Measurements from ENCODE around the gene GPR108. TPM values are rescaled to one million over a fixed set of nuclear protein-coding genes. Genes with fewer than 3 reads are reported as not detected.
A peak's percentile ranks its signal among the peaks of the same experiment; 100 is the strongest.

Gene GPR108
- total and polyA plus RNA-seq, 2 of the 13 experiments (the other 11 are each of a cell fraction or from before 2014, with no cell fraction given) = 36.4 to 63.0 TPM

GRCh38 chr19:6723108-6723618, 14.2 kb downstream of the GPR108 start (continued):
- no peak for TF ChIP-seq MXD3 (CRISPR knock-in tag; IDR thresholded peaks at IDR 0.05)
- no peak for TF ChIP-seq POLR2A (IDR thresholded peaks at IDR 0.05; ENCODE audit: insufficient read depth in 1 of 2, low read depth in 2 of 2, low read length in 2 of 2)
- TF ChIP-seq MTF2 (CRISPR knock-in tag; IDR thresholded peaks at IDR 0.05; ENCODE audit: borderline replicate concordance) = no peak
- no peak for TF ChIP-seq ZNF235 (CRISPR knock-in tag; IDR thresholded peaks at IDR 0.05; ENCODE audit: borderline replicate concordance)
- TF ChIP-seq KDM3A (CRISPR knock-in tag; IDR thresholded peaks at IDR 0.05; ENCODE audit: low read depth) = peak; percentile 59; the same call in 1 of the 2 replicates
- no peak for TF ChIP-seq DBP (CRISPR knock-in tag; IDR thresholded peaks at IDR 0.05; ENCODE audit: not compliant biosample characterization)
- no peak for TF ChIP-seq PAWR (CRISPR knock-in tag; IDR thresholded peaks at IDR 0.05; ENCODE audit: borderline replicate concordance)
- no peak for TF ChIP-seq GTF2F1 (IDR thresholded peaks at IDR 0.05; ENCODE audit: low read length)
- no peak for TF ChIP-seq MAF1 (CRISPR knock-in tag; IDR thresholded peaks at IDR 0.05; ENCODE audit: borderline replicate concordance)
- no peak for TF ChIP-seq CSRNP2 (CRISPR knock-in tag; conservative IDR thresholded peaks at IDR 0.05; ENCODE audit: low read depth)
- TF ChIP-seq ZNF234 (CRISPR knock-in tag; conservative IDR thresholded peaks at IDR 0.05) = no peak
- TF ChIP-seq TFAP4 (IDR thresholded peaks at IDR 0.05; ENCODE audit: borderline replicate concordance, low read depth) = peak; percentile 9; the same call in 1 of the 2 replicates
- TF ChIP-seq EZH2 (conservative IDR thresholded peaks at IDR 0.05; ENCODE audit: low read depth, low read length) = no peak
- no peak for TF ChIP-seq ZNF101 (CRISPR knock-in tag; IDR thresholded peaks at IDR 0.05; ENCODE audit: borderline replicate concordance, low read depth)
- TF ChIP-seq TCF7L2 (IDR thresholded peaks at IDR 0.05; ENCODE audit: low read depth, low read length) = no peak
- peak; percentile 64; the same call in 1 of the 2 replicates for TF ChIP-seq ZNF609 (CRISPR knock-in tag; IDR thresholded peaks at IDR 0.05; ENCODE audit: borderline replicate concordance)
- 0 out of 2 replicates have a peak, but pooled peaks have one; percentile 32 for TF ChIP-seq AKAP8 (CRISPR knock-in tag; IDR thresholded peaks at IDR 0.05)
- no peak for TF ChIP-seq ZNF550 (CRISPR knock-in tag; IDR thresholded peaks at IDR 0.05; ENCODE audit: borderline replicate concordance)
- no peak for TF ChIP-seq ZNF589 (CRISPR knock-in tag; conservative IDR thresholded peaks at IDR 0.05)
- TF ChIP-seq ZNF430 (CRISPR knock-in tag; IDR thresholded peaks at IDR 0.05) = peak; percentile 83; the same call in 1 of the 2 replicates
- no peak for TF ChIP-seq SCMH1 (CRISPR knock-in tag; IDR thresholded peaks at IDR 0.05; ENCODE audit: borderline replicate concordance)
- TF ChIP-seq ZNF614 (CRISPR knock-in tag; IDR thresholded peaks at IDR 0.05; ENCODE audit: borderline replicate concordance) = peak; percentile 78; the same call in 1 of the 2 replicates
